SU-DHL-6 (cell line): Measurements from ENCODE around the gene RUFY3.

Experiments
- H2AFZ ChIP-seq: fragments of 200-600 bp; sonication (generic); 2 replicates; pipeline ENCODE4 v1.6.1; 2014; ENCODE audit warnings: low read depth, mild to moderate bottlenecking, moderate library complexity, mixed read lengths, antibody characterized with exemption, low read length; ENCODE audit not compliant: severe bottlenecking
- H3F3A ChIP-seq: fragments of 200-600 bp; shearing (Covaris generic); 2 replicates; pipeline ENCODE4 v1.6.0; 2016; ENCODE audit warnings: antibody characterized with exemption, mild to moderate bottlenecking; ENCODE audit not compliant: insufficient read depth
- H3K27ac ChIP-seq: fragments of 200-600 bp; sonication (generic); 2 replicates; pipeline ENCODE4 v1.5.1; 2016; ENCODE audit warnings: low read depth, mild to moderate bottlenecking, low read length, moderate library complexity, mixed read lengths
- H3K27me3 ChIP-seq: fragments of 200-600 bp; sonication (generic), shearing (Covaris generic); 2 replicates; pipeline ENCODE4 v1.6.0; 2014; ENCODE audit warnings: mild to moderate bottlenecking, low read length
- H3K36me3 ChIP-seq: fragments of 200-600 bp; sonication (generic); 2 replicates; pipeline ENCODE4 v1.6.1; 2014; ENCODE audit warnings: mild to moderate bottlenecking, low read length, mixed read lengths
- H3K4me2 ChIP-seq: fragments of 300-600, 200-600 bp; shearing (Covaris generic), sonication (generic); 2 replicates; pipeline ENCODE4 v1.6.0; 2014; ENCODE audit warnings: low read length, low read depth, mild to moderate bottlenecking; ENCODE audit not compliant: poor library complexity, severe bottlenecking
- H3K4me3 ChIP-seq: fragments of 200-600 bp; sonication (generic); 2 replicates; pipeline ENCODE4 v1.5.1; 2014; ENCODE audit warnings: antibody characterized with exemption, low read length, mild to moderate bottlenecking, mixed read lengths; ENCODE audit not compliant: insufficient read depth, poor library complexity, severe bottlenecking
- H3K79me2 ChIP-seq: fragments of 200-600 bp; sonication (generic); 2 replicates; pipeline ENCODE4 v1.6.1; 2014; ENCODE audit warnings: mild to moderate bottlenecking, low read length, moderate library complexity; ENCODE audit not compliant: insufficient read depth
- H3K9ac ChIP-seq: fragments of 200-600 bp; sonication (generic); 2 replicates; pipeline ENCODE4 v1.7.0; 2014; ENCODE audit warnings: mild to moderate bottlenecking, low read length
- H3K9me2 ChIP-seq: fragments of 200-600 bp; sonication (generic); replicated peaks from 2 replicates; pipeline ENCODE4 v1.6.1; 2014; ENCODE audit warnings: low read length; ENCODE audit not compliant: insufficient read depth
- H3K9me3 ChIP-seq: fragments of 200-600 bp; sonication (generic); 2 replicates; pipeline ENCODE4 v1.6.1; 2014; ENCODE audit warnings: low read length, mixed read lengths; ENCODE audit not compliant: insufficient read depth
- H4K20me1 ChIP-seq: fragments of 200-600 bp; sonication (generic); 2 replicates; pipeline ENCODE4 v1.6.1; 2014; ENCODE audit warnings: low read depth, mild to moderate bottlenecking, antibody characterized with exemption, low read length, moderate library complexity, mixed read lengths
- CTCF ChIP-seq: fragments of 200-600 bp; sonication (generic); IDR thresholded peaks from one replicate; pipeline ENCODE4 v1.5.1; 2017; ENCODE audit warnings: antibody characterized with exemption, mild to moderate bottlenecking, low read length, moderate library complexity; ENCODE audit not compliant: insufficient read depth, poor library complexity, severe bottlenecking
- EZH2phosphoT487 ChIP-seq: fragments of 200-600 bp; sonication (generic), shearing (Covaris generic); conservative IDR thresholded peaks from 2 replicates; pipeline ENCODE4 v1.6.1; 2018; ENCODE audit warnings: mild to moderate bottlenecking, antibody characterized with exemption, low read length, moderate library complexity, mixed read lengths

The RUFY3 gene

GRCh38 chr4:70801265-70801809, 79.6 kb downstream of the RUFY3 start:
- no peaks in the 10 kb centered on the region for H4K20me1 ChIP-seq
- no peak overlapping the region for H3K27ac ChIP-seq
- H3K79me2 ChIP-seq: no peaks in the 10 kb centered on the region
- no peaks in the 10 kb centered on the region for H3K9me2 ChIP-seq
- no peaks in the 10 kb centered on the region for H3F3A ChIP-seq
- H3K9me3 ChIP-seq: no peaks in the 10 kb centered on the region
- no peaks in the 10 kb centered on the region for H3K36me3 ChIP-seq
- no peak overlapping the region for H2AFZ ChIP-seq
- TF ChIP-seq EZH2phosphoT487 (no peak), CTCF (no peak)
- H3K4me2 ChIP-seq: no peak overlapping the region
- H3K9ac ChIP-seq: no peak overlapping the region
- no peak overlapping the region for H3K4me3 ChIP-seq
- H3K27me3 ChIP-seq: no peaks in the 10 kb centered on the region

GRCh38 chr4:70802928-70803580, 81.3 kb downstream of the RUFY3 start:
- Histone ChIP-seq H4K20me1 (no peaks in the 10 kb centered on the region), H3K27me3 (no peaks in the 10 kb centered on the region), H3K27ac (no peak overlapping the region), H3K9me2 (no peaks in the 10 kb centered on the region), H3K36me3 (no peaks in the 10 kb centered on the region), H3K4me2 (no peak overlapping the region), H3K9me3 (no peaks in the 10 kb centered on the region), H2AFZ (no peak overlapping the region), H3K9ac (no peak overlapping the region), H3K79me2 (no peaks in the 10 kb centered on the region), H3K4me3 (no peak overlapping the region), H3F3A (no peaks in the 10 kb centered on the region)
- no peak for TF ChIP-seq EZH2phosphoT487
- TF ChIP-seq CTCF: no peak

GRCh38 chr4:70808151-70808550, 86.4 kb downstream of the RUFY3 start:
- H3K36me3 ChIP-seq: no peaks in the 10 kb centered on the region

More at GRCh38 chr4:70808151-70808550, 86.4 kb downstream of the RUFY3 start:
- Histone ChIP-seq H3F3A (no peaks in the 10 kb centered on the region), H3K79me2 (no peaks in the 10 kb centered on the region), H3K9ac (no peak overlapping the region), H3K27me3 (no peaks in the 10 kb centered on the region), H3K4me3 (no peak overlapping the region), H3K27ac (no peak overlapping the region), H2AFZ (no peak overlapping the region), H3K9me3 (no peaks in the 10 kb centered on the region), H4K20me1 (no peaks in the 10 kb centered on the region), H3K9me2 (no peaks in the 10 kb centered on the region), H3K4me2 (no peak overlapping the region)
- TF ChIP-seq CTCF: no peak
- TF ChIP-seq EZH2phosphoT487: no peak
